ENCODE results near the gene DDIT3. TPM values are rescaled to one million over a fixed set of nuclear protein-coding genes. Genes with fewer than 3 reads are reported as not detected.
A peak's percentile ranks its signal among the peaks of the same experiment; 100 is the strongest.

Gene DDIT3
- total RNA-seq, 1 experiment from 2014 or later: 27.4 TPM

DNA sequence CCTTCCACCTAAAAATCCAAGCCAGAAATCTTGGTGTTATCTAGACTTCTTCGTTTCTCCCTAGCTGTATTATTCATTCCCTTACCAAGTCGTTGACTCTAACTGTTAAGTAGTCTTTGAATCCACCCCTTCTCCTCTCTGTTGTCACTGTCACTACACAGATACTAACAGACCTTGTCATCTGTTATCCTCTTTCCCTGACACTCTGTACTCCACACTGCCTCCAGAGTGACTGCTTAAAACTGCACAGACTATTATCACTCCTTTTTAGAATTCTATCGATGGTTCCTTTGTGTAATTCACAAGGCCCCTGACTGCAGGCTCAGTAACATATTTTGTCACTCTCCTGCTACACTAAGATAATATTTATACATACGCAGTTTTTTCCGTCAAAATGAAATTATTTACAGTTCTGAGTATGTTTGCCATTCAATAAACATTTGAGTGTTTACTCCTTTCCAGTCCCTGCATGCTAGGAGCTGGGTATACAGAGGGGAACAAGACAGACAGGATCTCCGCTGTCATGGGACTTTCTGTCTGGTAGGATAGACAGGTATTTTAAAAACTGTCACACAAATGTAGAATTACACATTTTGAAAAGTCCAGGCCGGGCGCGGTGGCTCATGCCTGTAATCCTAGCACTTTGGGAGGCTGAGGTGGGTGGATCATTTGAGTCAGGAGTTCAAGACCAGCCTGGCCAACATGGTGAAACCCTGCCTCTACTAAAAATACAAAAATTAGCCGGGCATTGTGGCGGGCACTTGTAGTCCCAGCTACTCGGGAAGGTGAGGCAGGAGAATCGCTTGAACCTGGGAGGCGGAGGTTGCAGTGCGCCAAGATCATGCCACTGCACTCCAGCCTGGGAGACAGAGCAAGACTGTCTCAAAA, 28.7 kb downstream of the DDIT3 start:
- no TSS peak for BruUV-seq (replicated peaks)
- Histone ChIP-seq H3K36me3 (ENCODE audit: low read depth, low read length) (peaks cover 32% of the 10 kb centered on the region), H4K20me1 (ENCODE audit: low read length) (no peaks in the 10 kb centered on the region), H3K4me3 (ENCODE audit: low read length) (no peak overlapping the region), H3K4me1 (ENCODE audit: insufficient read depth, low read length) (peaks cover 10% of the 10 kb centered on the region), H3F3A (ENCODE audit: low read length, unreplicated experiment) (no peaks in the 10 kb centered on the region), H3K4me2 (ENCODE audit: low read length) (no peak overlapping the region), H3K9ac (ENCODE audit: low read length) (no peak overlapping the region), H3K27ac (ENCODE audit: low read length) (no peak overlapping the region), H2AFZ (ENCODE audit: low read length) (no peak overlapping the region), H3K27me3 (ENCODE audit: low read length) (no peaks in the 10 kb centered on the region), H3K9me3 (ENCODE audit: low read length) (no peaks in the 10 kb centered on the region), H3K79me2 (ENCODE audit: low read length) (peaks cover 24% of the 10 kb centered on the region), H3K9me2 (replicated peaks; ENCODE audit: low read length) (no peaks in the 10 kb centered on the region)
- DNase-seq (peak; percentile 28), ATAC-seq (no peak)
- TF ChIP-seq, protein P1, sequence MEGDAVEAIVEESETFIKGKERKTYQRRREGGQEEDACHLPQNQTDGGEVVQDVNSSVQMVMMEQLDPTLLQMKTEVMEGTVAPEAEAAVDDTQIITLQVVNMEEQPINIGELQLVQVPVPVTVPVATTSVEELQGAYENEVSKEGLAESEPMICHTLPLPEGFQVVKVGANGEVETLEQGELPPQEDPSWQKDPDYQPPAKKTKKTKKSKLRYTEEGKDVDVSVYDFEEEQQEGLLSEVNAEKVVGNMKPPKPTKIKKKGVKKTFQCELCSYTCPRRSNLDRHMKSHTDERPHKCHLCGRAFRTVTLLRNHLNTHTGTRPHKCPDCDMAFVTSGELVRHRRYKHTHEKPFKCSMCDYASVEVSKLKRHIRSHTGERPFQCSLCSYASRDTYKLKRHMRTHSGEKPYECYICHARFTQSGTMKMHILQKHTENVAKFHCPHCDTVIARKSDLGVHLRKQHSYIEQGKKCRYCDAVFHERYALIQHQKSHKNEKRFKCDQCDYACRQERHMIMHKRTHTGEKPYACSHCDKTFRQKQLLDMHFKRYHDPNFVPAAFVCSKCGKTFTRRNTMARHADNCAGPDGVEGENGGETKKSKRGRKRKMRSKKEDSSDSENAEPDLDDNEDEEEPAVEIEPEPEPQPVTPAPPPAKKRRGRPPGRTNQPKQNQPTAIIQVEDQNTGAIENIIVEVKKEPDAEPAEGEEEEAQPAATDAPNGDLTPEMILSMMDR (conservative IDR thresholded peaks at IDR 0.05; ENCODE audit: low read depth, low read length): peak; percentile 48
- TF ChIP-seq EZH2 (IDR thresholded peaks at IDR 0.05; ENCODE audit: low read length, unreplicated experiment) (no peak), EZH2phosphoT487 (IDR thresholded peaks at IDR 0.05; ENCODE audit: borderline replicate concordance, low read length) (no peak)
- ChIA-PET CTCF (no interaction called here), POLR2A (ENCODE audit: unreplicated experiment) (no interaction called here)
- intact Hi-C loops (cut with micrococcal nuclease): no loop called here

DNA sequence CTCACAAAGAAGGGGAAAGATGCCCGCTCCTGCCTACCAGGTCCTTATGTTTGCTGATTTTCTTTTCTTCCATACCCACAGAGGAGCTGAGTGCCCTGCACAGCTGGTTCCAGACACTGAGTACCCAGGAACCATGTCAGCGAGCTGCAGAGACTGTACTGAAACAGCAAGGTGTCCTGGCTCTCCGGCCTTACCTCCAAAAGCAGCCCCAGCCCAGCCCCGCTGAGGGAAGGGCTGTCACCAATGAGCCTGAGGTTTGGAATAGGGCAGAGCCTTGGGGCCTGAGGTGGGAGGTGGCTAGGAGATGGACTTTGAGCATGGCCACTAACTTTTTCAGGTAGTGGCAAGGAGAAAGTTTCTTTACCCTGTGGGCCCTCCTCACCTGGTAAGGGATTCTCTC, 30.2 kb downstream of the DDIT3 start:
- Histone ChIP-seq H3K79me2 (ENCODE audit: low read length) (peaks cover 24% of the 10 kb centered on the region), H3F3A (ENCODE audit: low read length, unreplicated experiment) (no peaks in the 10 kb centered on the region), H3K4me1 (ENCODE audit: insufficient read depth, low read length) (peaks cover 10% of the 10 kb centered on the region), H3K4me2 (ENCODE audit: low read length) (0 out of 2 replicates have a peak overlapping the region, but pooled peaks have one; percentile 10), H3K27me3 (ENCODE audit: low read length) (no peaks in the 10 kb centered on the region), H4K20me1 (ENCODE audit: low read length) (no peaks in the 10 kb centered on the region), H3K27ac (ENCODE audit: low read length) (no peak overlapping the region), H3K9ac (ENCODE audit: low read length) (no peak overlapping the region), H3K9me2 (replicated peaks; ENCODE audit: low read length) (no peaks in the 10 kb centered on the region), H2AFZ (ENCODE audit: low read length) (no peak overlapping the region), H3K4me3 (ENCODE audit: low read length) (no peak overlapping the region), H3K9me3 (ENCODE audit: low read length) (no peaks in the 10 kb centered on the region), H3K36me3 (ENCODE audit: low read depth, low read length) (peaks cover 30% of the 10 kb centered on the region)
- CTCF ChIA-PET: no interaction called here
- DNase-seq (no peak), ATAC-seq (no peak)
- BruUV-seq (replicated peaks): no TSS peak
- intact Hi-C loops (cut with micrococcal nuclease): no loop called here
- POLR2A ChIA-PET (ENCODE audit: unreplicated experiment): no interaction called here
- no peak for TF ChIP-seq EZH2 (IDR thresholded peaks at IDR 0.05; ENCODE audit: low read length, unreplicated experiment)
- no peak for TF ChIP-seq EZH2phosphoT487 (IDR thresholded peaks at IDR 0.05; ENCODE audit: borderline replicate concordance, low read length)
- TF ChIP-seq, protein P1 (conservative IDR thresholded peaks at IDR 0.05; ENCODE audit: low read depth, low read length): no peak

DNA sequence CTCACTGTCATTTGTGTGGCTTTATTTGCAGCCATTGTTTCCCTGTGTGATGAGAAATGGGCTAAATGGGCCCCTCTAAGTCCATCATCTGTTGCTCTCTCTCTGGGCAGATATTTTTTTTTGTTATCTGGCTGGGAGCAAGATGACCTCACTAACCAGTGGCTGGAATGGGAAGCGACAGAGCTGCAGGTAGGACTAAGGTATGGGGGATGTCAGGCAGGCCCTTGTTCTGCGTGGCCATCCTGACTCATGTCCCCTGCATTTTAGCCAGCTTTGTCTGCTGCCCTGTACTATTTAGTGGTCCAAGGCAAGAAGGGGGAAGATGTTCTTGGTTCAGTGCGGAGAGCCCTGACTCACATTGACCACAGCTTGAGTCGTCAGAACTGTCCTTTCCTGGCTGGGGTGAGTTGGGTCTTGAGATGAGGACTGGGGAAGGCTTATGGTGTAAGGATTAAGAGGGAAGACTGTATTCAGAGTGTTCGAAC, 31.1 kb downstream of the DDIT3 start:
- Histone ChIP-seq H3K9ac (ENCODE audit: low read length) (peak overlapping the region; percentile 89), H3K4me2 (ENCODE audit: low read length) (peak overlapping the region; percentile 93), H3K4me1 (ENCODE audit: insufficient read depth, low read length) (peaks cover 10% of the 10 kb centered on the region), H4K20me1 (ENCODE audit: low read length) (no peaks in the 10 kb centered on the region), H2AFZ (ENCODE audit: low read length) (no peak overlapping the region), H3K27ac (ENCODE audit: low read length) (no peak overlapping the region), H3K9me3 (ENCODE audit: low read length) (no peaks in the 10 kb centered on the region), H3F3A (ENCODE audit: low read length, unreplicated experiment) (no peaks in the 10 kb centered on the region), H3K4me3 (ENCODE audit: low read length) (peak overlapping the region; percentile 91), H3K9me2 (replicated peaks; ENCODE audit: low read length) (no peaks in the 10 kb centered on the region), H3K27me3 (ENCODE audit: low read length) (no peaks in the 10 kb centered on the region), H3K79me2 (ENCODE audit: low read length) (peaks cover 24% of the 10 kb centered on the region), H3K36me3 (ENCODE audit: low read depth, low read length) (peaks cover 30% of the 10 kb centered on the region)
- no peak for ATAC-seq
- no peak for DNase-seq
- intact Hi-C loops (cut with micrococcal nuclease): no loop called here
- TSS peak; percentile 40 for BruUV-seq (replicated peaks)
- ChIA-PET POLR2A (ENCODE audit: unreplicated experiment) (no interaction called here), CTCF (no interaction called here)
- TF ChIP-seq, protein P1 (conservative IDR thresholded peaks at IDR 0.05; ENCODE audit: low read depth, low read length): no peak
- TF ChIP-seq EZH2phosphoT487 (IDR thresholded peaks at IDR 0.05; ENCODE audit: borderline replicate concordance, low read length): no peak
- TF ChIP-seq EZH2 (IDR thresholded peaks at IDR 0.05; ENCODE audit: low read length, unreplicated experiment): no peak

Data from PC-3 (cell line).